GM21381 (cell line): ENCODE results near the gene CAMK1.
"Not testable (repeated sequence)": the region's sequence is repeated elsewhere in the genome, so short reads cannot be mapped to it uniquely, and the experiment has no call there.

Experiments used
- ATAC-seq: cut with Tn5 transposase; IDR thresholded peaks from one replicate; pipeline ENCODE4 v1.9.1; 2021; ENCODE audit warnings: mild to moderate bottlenecking, moderate library complexity; ENCODE audit not compliant: unreplicated experiment

The CAMK1 gene

DNA sequence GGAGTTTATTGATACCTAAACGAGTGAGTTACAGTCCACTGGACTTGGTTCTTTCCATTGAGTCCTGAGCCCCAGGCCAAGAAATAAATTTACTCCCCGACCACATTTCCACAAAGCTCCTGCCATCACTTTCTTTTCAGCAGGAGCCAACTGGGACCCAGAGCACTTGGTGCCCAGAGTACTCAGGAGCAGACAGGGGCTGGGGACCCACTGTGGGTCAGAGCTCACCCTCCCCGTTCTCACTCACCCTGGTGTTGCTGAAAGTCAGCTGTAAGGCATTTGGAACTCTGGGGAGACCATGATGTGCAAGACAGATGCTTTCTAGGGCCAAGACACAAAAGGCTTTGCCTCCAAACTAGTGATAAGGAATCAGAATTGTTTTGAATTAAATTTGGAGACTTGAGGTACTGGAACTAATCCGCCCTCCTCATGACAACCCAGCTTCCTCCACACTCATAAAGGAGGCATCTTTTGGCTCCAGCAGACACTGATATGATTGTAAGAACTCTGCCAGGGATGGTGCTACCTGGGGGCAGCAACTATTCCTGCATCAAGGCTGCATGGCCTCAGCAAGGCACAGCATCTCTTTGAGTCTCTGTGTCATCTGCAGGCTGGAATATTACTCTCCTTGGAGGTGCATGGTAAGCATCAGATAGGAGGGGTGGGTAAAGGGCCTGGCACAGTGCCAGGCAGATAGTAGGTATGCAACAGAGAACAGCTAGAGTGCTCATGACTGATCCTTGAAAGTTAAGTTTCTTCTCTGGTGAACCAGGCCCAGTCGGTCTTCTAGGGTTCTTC is 7.3 kb upstream of the CAMK1 start:
- ATAC-seq: no peak

DNA sequence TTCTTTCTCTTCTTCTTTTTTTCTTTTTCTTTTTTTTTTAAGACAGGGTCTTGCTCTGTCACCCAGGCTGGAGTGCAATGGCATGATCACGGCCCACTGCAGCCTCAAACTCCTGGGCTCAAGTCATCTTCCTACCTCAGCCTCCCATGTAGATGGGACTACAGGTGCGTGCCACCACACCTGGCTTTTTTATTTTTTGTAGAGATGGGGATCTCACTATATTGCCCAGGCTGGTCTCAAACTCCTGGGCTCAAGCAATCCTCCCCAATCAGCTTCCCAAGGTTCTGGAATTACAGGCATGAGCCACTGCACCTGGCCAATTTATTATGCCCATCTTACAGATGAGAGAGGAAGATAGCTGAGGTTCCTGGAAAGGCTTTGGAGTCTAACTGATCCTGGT is 1.3 kb upstream of the CAMK1 start:
- ATAC-seq: not testable (repeated sequence)

DNA sequence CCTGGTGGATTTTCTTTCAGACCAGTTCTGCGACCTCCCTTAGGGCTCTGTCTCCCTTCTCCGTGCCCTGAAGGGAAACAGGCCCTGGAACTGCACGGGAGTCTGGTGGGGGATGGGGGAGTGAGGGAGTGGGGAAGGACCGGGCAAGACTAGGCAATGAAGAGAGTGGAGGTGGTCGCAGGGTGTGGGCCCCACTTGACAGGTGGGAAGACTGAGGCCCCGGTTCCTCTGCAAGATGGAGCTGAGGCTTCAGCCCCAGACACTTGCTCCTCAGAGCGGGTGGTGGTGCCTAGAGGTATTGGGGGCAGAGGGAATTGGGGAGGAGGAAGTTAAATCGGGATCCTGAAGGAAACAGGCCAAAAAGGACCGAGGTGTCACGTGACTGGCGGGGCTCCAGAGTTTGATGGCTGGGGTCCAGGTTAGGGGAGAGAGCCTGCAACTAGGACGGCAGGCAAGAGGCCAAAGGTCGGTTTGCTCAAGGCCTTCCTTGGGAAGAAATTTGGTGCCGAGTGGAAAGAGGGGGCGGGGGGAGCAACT is 597 bp upstream of the CAMK1 start:
- ATAC-seq: no peak

DNA sequence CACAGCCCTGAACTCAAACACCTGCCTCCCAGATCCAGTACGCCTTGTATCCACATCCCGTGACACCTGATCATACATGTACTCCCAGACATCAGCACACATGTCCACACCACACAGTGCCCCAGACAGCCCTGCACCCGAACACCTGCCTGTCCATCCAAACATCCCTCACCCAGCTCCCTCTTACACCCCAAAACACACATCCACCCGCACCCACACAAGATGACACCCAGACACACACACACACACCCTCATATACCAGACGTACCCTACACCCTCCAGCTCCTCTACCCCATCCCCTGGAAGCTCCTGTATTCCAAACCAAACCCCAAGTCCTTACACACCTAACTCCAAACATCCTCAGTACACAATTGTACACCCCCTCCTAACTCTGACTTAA is 735 bp downstream of the CAMK1 start:
- ATAC-seq: no peak

DNA sequence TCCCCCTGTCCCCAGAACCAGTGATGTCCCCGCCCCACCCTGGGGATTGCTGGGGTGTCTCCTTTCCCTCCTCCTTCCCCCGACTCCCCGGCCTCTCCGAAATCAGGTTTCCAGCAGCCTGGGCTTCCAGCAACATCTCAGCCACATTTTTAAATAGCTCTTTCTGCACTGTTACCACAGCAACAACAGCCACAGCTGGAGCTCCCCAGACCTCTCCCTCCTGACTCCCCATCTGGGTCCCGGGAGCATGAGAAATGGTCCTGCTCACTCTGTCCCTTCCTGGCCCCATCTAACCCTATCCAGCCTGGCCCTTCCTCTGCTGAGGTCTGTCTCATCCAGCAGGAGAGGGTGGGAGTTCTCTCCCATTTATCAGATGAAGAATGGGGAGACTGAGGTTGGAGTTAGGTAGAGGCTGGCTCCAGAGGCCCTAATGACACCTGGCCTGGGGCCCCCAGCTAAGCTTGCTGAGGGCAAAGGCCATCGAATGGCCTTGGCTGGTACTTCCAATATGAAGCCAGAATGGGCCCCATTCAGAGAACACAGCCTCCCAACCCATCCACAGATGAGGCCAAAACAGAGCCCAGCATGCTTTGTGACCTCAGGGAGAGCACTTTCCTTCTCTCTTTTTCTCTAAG is 1.5 kb downstream of the CAMK1 start:
- no peak for ATAC-seq

DNA sequence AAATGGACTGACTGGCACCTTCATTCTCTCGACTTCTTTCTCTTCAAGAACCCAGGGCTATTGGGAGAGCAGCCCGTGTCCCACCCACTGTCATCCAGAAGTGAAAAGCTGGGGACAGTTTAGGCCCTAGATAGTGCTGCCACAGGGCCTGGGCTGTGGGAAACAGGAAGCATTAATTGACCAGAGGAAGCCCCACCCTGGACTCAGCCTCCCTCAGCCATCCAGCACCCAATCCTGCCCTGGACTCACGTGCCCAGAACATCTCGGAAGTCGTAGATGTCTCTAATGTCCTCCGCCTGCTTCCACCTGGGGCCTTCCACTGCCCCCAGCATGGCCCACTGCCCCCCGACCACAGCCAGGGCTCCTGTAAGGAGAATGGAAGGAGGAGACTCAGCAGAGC is 2.3 kb downstream of the CAMK1 start:
- no peak for ATAC-seq

DNA sequence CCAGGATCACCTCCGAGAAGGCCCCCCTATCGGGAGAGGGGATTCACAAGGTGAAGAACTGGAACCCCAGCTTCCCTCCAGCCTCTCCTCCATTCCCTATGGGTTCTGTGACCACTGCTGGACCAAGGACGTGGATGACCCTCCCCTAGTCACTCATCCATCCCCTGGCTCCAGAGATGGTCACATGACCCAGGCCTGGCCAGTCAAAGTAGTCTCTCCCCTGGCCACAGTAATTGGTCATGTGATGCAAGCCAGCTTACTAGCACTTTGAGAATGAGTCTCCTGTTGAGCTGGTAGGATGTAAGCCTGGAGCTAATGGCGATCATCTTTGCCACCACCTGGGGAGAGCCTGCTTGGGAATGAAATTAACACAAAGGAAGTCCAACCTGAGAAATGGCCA is 3.9 kb downstream of the CAMK1 start:
- ATAC-seq: no peak

DNA sequence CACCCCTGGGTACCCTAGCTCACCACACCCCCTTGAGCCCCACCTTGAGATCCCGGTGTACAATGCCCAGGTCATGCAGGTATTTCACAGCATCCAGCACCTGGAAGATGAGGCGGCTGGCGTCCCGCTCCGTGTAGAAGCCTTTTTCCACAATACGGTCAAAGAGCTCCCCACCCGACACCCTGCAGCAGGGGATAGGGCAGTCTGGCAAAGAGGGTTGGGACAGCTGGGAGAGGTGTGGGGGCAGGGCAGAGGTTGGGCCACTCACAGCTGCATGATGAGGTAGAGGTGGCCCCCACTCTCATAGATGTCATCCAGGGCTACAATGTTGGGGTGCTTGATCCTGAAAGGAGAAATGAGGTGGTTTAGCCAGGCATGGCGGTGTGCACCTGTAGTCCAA is 6.9 kb downstream of the CAMK1 start:
- ATAC-seq: no peak

DNA sequence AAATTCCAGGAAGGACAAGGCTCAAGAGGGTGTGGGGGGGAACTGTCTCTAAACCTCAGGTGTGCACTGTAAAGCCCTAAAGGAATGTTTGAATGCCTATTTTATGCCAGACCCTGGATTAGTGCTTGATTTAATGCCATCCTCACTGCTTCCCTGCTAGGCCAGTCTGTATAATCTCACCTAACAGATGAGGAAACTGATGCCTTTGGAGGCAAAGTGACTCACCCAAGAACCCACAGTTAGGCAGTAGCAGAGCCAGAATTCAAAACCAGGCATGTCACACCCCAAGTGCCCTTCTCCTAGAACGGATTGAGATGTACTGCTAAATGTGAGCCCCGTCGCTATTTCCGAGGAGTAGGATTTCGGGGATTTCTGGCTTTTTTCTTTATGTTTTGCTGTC is 7.8 kb downstream of the CAMK1 start:
- ATAC-seq: no peak

DNA sequence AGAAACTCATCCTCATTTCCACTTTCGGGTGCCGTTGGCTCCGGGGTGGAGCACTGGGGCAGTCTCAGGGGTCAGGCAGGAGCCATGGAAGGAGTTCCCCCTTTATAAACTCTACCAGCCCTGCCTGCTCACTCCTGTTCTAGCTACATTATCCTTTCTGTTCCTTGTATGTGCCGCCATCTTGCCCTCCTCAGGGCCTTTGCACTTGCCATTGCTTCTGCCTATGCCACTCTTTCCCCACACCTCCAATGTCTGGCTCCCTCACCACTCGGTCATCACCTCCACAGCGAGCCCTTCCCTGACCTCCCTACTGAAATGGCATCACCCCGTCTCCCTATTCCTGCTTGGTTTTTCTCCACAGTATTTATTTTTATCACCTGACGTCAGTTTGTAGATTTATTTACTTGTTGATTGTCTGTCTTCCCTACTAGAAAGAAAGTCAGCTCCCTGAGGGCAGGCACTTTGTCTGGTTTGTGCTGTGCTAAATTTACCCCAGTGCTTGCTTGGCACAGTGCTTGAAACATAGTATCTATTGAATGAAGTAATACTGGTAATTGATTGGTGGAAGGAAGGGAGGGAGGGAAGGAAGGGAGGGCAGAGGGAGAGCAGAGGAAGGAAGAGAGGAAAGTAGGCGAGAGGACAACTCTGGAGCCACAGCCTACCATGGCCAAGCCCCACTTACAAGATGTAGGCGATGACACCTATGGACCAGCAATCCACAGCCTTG is 8.8 kb downstream of the CAMK1 start:
- no peak for ATAC-seq

DNA sequence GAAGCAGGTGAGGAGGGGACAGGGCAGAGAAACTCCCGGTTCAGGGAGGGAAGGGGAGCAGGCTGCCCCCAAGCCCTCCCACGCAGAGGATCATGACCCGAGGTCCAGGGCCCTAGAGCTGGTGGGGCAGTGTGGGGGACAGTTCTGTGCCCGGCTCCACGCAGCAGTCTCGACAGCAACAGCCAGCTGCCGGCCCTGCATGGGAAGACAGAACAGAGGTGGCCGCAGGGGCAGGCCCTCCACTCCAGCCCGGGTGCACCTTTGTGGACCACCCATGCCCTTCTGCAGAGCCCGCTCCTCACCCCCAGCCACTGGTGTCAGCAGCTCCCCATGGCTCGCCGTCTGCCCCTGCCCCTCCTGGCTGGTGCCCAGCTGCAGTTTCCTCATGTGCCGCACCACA is 12.3 kb downstream of the CAMK1 start:
- ATAC-seq: no peak

DNA sequence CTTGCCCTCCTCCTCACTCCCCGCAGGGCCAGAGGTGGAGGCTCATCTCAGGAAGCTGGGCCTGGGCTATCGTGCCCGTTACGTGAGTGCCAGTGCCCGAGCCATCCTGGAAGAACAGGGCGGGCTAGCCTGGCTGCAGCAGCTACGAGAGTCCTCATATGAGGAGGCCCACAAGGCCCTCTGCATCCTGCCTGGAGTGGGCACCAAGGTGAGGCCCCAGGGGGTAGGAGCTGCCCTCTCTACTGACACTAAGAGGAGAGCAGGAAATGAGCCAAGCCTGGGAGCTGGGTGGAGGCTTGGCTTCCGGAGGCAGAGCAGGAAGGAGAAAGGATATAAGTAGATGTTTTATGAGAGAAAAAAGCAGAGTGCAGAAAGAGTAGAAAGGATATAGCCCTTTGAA is 15.1 kb downstream of the CAMK1 start:
- no peak for ATAC-seq

DNA sequence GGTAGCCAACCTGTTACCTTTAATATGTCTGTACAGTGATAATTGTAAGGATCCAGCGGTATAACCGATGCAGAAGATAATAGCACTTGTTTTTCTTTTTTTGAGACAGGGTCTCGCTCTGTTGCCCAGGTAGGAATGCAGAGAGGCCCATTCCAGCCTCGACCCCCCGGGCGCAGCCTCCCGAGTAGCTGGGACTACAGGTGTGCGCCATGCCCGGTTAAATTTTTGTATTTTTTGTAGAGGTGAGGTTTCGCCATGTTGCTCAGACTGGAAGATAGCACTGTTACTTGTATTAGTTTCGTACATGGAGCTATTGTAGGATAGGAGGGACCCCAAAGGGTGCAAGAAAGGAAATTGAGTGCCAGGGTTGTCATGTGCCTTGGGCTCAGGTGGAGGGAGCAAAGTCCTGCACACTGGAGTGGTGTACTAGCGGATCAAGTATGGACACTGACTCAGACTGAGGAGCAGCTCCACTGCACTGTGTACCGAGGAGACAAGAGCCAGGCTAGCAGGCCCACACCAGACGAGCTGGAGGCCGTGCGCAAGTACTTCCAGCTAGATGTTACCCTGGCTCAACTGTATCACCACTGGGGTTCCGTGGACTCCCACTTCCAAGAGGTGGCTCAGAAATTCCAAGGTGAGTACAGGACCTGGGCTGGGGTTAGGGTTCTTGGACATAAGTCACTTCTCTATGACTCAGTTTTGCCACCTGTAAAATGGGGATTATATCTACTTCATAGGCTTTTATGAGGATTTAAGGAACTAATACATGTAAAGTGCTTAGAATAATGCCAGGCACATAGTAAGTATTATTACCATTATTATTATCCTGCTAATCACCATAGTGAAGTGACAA is 19.0 kb downstream of the CAMK1 start:
- ATAC-seq: no peak

DNA sequence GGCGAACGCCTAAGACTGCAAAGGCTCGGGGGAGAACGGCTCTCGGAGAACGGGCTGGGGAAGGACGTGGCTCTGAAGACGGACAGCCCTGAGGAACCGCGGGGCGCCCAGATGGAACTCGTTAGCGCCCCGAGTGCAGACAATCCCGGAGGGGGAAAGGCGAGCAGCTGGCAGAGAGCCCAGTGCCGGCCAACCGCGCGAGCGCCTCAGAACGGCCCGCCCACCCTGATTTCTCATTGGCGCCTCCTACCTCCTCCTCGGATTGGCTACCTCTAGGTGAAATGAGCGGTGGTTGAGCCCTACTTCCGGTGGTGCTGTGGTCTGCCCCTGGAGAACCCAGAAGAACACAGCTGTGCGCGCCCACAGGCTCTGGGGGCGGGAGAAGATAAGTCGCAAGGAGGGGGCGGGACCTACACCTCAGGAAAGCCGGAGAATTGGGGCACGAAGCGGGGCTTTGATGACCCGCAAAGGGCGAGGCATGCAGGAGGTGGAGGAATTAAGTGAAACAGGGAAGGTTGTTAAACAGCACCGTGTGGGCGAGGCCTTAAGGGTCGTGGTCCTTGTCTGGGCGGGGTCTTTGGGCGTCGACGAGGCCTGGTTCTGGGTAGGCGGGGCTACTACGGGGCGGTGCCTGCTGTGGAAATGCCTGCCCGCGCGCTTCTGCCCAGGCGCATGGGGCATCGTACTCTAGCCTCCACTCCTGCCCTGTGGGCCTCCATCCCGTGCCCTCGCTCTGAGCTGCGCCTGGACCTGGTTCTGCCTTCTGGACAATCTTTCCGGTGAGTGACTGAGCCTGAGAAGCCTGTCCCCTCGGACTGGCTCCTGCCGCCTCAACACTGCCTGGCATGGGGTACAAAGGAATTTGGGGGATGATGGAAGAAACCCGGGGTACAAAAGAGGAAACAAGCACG is 19.8 kb downstream of the CAMK1 start, which contains the start of gene OGG1:
TSS of gene OGG1 (plus strand) at position 308 of the 911 bp plus-strand sequence. CDS start at position 643, 335 bp downstream.
- ATAC-seq: peak; percentile 89

DNA sequence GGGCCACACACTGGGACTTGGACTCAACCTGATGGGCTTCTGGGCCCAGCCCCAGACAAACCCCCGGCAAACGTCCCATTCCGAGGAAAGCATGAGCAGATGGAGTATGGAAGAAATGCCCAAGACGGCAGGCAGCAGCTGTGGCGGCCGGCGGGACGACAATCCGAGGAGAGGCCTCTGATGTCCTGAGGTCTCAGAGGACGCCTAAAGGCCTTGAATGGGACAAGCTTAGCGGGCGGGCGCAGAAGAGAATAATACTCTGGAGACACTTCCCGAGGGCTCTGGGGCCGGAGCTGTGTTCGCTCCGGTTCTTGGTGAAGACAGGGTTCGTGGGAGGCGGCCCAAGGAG is 20.5 kb downstream of the CAMK1 start:
- no peak for ATAC-seq

DNA sequence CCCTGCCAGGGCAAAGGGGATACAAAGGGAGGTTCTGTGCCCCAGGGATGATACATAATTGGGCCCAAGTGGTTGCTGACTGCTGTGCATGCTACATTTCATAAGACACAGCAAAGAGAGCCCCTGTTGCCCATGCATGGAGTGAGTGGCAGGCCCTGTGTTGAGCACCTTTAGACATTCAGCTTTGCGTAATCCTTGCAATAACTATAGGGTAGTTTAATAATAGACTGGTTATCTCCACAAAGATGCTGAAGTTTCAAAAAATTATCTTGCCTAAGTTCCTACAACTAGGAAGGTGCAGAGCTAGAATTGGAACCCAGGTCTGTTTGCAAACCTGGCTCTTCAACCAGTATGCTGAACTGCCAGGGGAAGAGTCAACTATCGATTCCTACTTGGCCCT is 21.7 kb downstream of the CAMK1 start:
- no peak for ATAC-seq

DNA sequence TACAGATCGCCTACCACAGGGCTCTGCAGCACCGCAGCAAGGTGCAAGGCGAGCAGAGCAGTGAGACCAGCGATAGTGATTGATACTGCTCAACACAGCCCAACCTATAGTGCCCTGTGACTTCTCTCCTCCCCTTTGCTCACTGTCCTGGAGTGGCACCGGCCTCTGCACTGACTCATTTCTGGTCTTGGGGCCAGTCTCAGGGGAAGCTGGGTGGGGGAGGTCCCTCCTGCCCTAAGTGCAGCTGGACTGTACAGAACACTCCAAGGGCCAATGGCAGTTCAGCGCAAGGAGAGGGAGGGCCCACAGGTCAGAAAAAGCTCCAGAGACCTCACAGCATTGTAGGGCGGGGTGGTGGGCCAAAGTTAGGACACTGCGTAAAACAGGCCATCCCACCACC is 22.5 kb downstream of the CAMK1 start:
- ATAC-seq: no peak

DNA sequence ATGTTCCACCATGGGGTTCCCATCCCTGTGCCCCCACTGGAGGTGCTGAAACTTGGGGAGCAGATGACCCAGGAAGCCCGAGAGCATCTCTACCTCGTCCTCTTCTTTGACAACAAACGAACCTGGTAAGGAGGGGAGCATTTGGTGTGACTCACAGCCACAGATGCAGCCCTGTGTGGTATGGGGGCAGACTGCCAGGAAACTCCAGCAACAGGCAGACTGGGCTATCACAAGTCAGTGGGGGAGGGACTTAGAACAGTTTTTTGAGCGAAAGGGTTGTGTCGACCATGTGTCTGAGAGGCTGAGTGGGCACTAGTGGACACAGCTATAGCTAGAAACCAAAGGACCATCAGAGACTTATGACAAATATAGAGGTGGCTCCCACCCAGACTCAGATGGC is 23.4 kb downstream of the CAMK1 start:
- ATAC-seq: no peak

DNA sequence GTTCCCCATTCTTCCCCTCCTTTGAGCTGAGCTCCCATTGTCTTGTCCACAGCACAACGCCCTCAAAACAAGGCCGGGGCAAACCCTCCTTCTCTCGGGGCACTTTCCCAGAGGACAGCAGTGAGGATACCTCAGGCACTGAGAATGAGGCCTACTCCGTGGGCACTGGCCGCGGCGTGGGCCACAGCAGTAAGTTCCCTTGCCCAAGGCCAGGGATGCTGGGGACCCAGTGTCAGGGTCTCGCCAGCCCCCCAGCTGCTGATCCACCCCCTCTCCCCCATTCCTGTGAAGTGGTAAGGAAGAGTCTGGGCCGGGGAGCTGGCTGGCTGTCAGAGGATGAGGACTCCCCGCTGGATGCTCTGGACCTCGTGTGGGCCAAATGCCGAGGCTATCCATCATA is 24.2 kb downstream of the CAMK1 start:
- no peak for ATAC-seq

DNA sequence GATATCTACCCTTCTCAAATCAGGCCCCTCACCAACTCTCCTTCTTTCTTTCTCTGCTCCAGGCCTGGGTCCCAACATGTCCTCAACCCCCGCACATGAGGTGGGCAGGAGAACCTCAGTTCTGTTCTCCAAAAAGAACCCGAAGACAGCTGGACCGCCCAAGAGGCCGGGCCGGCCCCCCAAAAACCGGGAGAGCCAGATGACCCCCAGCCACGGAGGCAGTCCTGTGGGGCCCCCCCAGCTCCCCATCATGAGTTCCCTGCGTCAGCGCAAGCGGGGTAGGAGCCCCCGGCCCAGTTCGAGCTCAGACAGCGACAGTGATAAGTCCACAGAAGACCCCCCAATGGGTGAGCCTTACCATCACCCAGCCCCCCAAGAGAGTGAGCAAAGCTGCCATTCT is 25.6 kb downstream of the CAMK1 start:
- ATAC-seq: no peak
